ENCODE data around the gene MZT2B. TPM values are rescaled to one million over a fixed set of nuclear protein-coding genes. Genes with fewer than 3 reads are reported as not detected.
"Not testable (repeated sequence)": the region's sequence is repeated elsewhere in the genome, so short reads cannot be mapped to it uniquely, and the experiment has no call there.

Gene MZT2B
- 100 to 1,000 TPM; 179 to 231 TPM for total RNA-seq

- DNase-seq (ENCODE audit: low spot score), result peak; percentile 93
- peaks cover 12 to 13% of the 10 kb centered on the region in 2 donors for H3K4me1 Mint-ChIP-seq (ENCODE audit: low read depth in 2 of 2)
These were observed at the start of gene MZT2B for GRCh38 chr2:130181880-130182682. MZT2B (plus strand) TSS chr2:130182262; CDS start chr2:130182283, 21 bp downstream.

GRCh38 chr2:130135692-130136541 is 46.1 kb upstream of the MZT2B start:
- no peaks in the 10 kb centered on the region for H3K4me1 Mint-ChIP-seq (ENCODE audit: low read depth in 2 of 2)
- no peaks in the 10 kb centered on the region for H3K36me3 Mint-ChIP-seq
- H3K27me3 Mint-ChIP-seq, result peaks cover 11 to 15% of the 10 kb centered on the region in 2 donors
- DNase-seq (ENCODE audit: low spot score) (no peak), ATAC-seq (no peak)
- no peak overlapping the region for H3K4me3 Mint-ChIP-seq
- H3K27ac Mint-ChIP-seq, result no peak overlapping the region
- no peaks in the 10 kb centered on the region for H3K9me3 Mint-ChIP-seq

More at GRCh38 chr2:130181880-130182682, at the start of gene MZT2B:
- H3K27me3 Mint-ChIP-seq, H3K36me3 Mint-ChIP-seq, H3K9me3 Mint-ChIP-seq: not testable (repeated sequence)
- H3K4me3 Mint-ChIP-seq, result peak within 1 kb of the TSS; percentile 95
- peak within 1 kb of the TSS; percentile 82 to 86 for H3K27ac Mint-ChIP-seq
- ATAC-seq, result peak; percentile 93

- not testable (repeated sequence) for H3K36me3 Mint-ChIP-seq; H3K4me1 Mint-ChIP-seq (ENCODE audit: low read depth in 2 of 2); ATAC-seq; H3K9me3 Mint-ChIP-seq; DNase-seq (ENCODE audit: low spot score); H3K4me3 Mint-ChIP-seq; H3K27ac Mint-ChIP-seq
- peaks cover 11 to 15% of the 10 kb centered on the region in 2 donors for H3K27me3 Mint-ChIP-seq
These were observed 45.5 kb upstream of the MZT2B start for GRCh38 chr2:130136546-130136945.

- not testable (repeated sequence) for H3K36me3 Mint-ChIP-seq; DNase-seq (ENCODE audit: low spot score); H3K9me3 Mint-ChIP-seq; ATAC-seq; H3K4me3 Mint-ChIP-seq; H3K27ac Mint-ChIP-seq; H3K4me1 Mint-ChIP-seq (ENCODE audit: low read depth in 2 of 2)
- peaks cover 8 to 10% of the 10 kb centered on the region in 2 donors for H3K27me3 Mint-ChIP-seq
These were observed 44.9 kb upstream of the MZT2B start for GRCh38 chr2:130137118-130137517.

- not testable (repeated sequence) for H3K27ac Mint-ChIP-seq; ATAC-seq; H3K9me3 Mint-ChIP-seq; H3K36me3 Mint-ChIP-seq; H3K4me1 Mint-ChIP-seq (ENCODE audit: low read depth in 2 of 2); DNase-seq (ENCODE audit: low spot score); H3K4me3 Mint-ChIP-seq; H3K27me3 Mint-ChIP-seq
These were observed 43.7 kb upstream of the MZT2B start for GRCh38 chr2:130138326-130138725.

GRCh38 chr2:130138841-130139251 is 43.2 kb upstream of the MZT2B start:
- H3K27me3 Mint-ChIP-seq; H3K4me3 Mint-ChIP-seq; H3K9me3 Mint-ChIP-seq; H3K4me1 Mint-ChIP-seq (ENCODE audit: low read depth in 2 of 2); ATAC-seq; H3K27ac Mint-ChIP-seq; DNase-seq (ENCODE audit: low spot score); H3K36me3 Mint-ChIP-seq: not testable (repeated sequence)

- not testable (repeated sequence) for ATAC-seq; H3K9me3 Mint-ChIP-seq; H3K27me3 Mint-ChIP-seq; H3K36me3 Mint-ChIP-seq; H3K4me1 Mint-ChIP-seq (ENCODE audit: low read depth in 2 of 2); DNase-seq (ENCODE audit: low spot score); H3K27ac Mint-ChIP-seq; H3K4me3 Mint-ChIP-seq
These were observed 42.5 kb upstream of the MZT2B start for GRCh38 chr2:130139331-130140280.

GRCh38 chr2:130140516-130140915 is 41.5 kb upstream of the MZT2B start:
- H3K27me3 Mint-ChIP-seq; H3K27ac Mint-ChIP-seq; DNase-seq (ENCODE audit: low spot score); H3K36me3 Mint-ChIP-seq; H3K4me1 Mint-ChIP-seq (ENCODE audit: low read depth in 2 of 2); H3K9me3 Mint-ChIP-seq; ATAC-seq; H3K4me3 Mint-ChIP-seq: not testable (repeated sequence)

GRCh38 chr2:130141002-130141401 is 41.1 kb upstream of the MZT2B start:
- not testable (repeated sequence) for H3K4me1 Mint-ChIP-seq (ENCODE audit: low read depth in 2 of 2); H3K9me3 Mint-ChIP-seq; H3K4me3 Mint-ChIP-seq; H3K27me3 Mint-ChIP-seq; H3K36me3 Mint-ChIP-seq; DNase-seq (ENCODE audit: low spot score); ATAC-seq; H3K27ac Mint-ChIP-seq

GRCh38 chr2:130141645-130142370 is 40.3 kb upstream of the MZT2B start:
- not testable (repeated sequence) for H3K27ac Mint-ChIP-seq; H3K4me1 Mint-ChIP-seq (ENCODE audit: low read depth in 2 of 2); H3K36me3 Mint-ChIP-seq; ATAC-seq; DNase-seq (ENCODE audit: low spot score); H3K9me3 Mint-ChIP-seq; H3K4me3 Mint-ChIP-seq
- H3K27me3 Mint-ChIP-seq, result peaks cover 8 to 13% of the 10 kb centered on the region in 2 donors

- not testable (repeated sequence) for H3K9me3 Mint-ChIP-seq; H3K36me3 Mint-ChIP-seq; H3K4me1 Mint-ChIP-seq (ENCODE audit: low read depth in 2 of 2); DNase-seq (ENCODE audit: low spot score)
- peaks cover 8 to 15% of the 10 kb centered on the region in 2 donors for H3K27me3 Mint-ChIP-seq
- H3K4me3 Mint-ChIP-seq, result peak overlapping the region; percentile 66
- H3K27ac Mint-ChIP-seq, result peak overlapping the region in 1 of 2 donors; percentile 77
- ATAC-seq, result peak in 1 of 2 donors; percentile 21
These were observed 39.4 kb upstream of the MZT2B start for GRCh38 chr2:130142396-130143265.

Data from natural killer cell treated with Interleukin-12 subunit alpha and Interleukin-12 subunit beta and Interleukin-15 and Interleukin-18, amount 100 ng/mL, for 72 hours (primary cell).